ENCODE measurements around the gene TCP11L2.

TCP11L2 gene

DNA sequence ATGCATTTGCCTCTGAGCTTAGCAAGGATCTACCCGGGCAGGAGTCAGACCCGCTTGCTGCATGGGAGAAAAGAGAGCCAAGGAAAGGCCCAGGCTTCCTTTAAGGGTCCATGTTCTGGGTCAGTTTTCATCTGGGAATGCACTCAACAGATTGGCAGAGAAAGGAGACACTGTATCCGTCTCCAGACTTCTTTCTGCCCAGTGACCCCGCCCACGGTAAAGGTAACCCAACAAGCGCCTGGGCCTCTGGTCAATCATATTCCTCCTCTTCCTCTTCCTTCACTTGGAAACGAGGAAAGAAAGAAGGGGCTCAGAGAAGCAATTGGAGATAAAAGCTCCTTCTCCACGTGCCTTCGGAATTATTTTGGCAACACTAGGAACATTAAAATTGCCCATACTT, 27.1 kb upstream of the TCP11L2 start:
- TF ChIP-seq, protein P1, sequence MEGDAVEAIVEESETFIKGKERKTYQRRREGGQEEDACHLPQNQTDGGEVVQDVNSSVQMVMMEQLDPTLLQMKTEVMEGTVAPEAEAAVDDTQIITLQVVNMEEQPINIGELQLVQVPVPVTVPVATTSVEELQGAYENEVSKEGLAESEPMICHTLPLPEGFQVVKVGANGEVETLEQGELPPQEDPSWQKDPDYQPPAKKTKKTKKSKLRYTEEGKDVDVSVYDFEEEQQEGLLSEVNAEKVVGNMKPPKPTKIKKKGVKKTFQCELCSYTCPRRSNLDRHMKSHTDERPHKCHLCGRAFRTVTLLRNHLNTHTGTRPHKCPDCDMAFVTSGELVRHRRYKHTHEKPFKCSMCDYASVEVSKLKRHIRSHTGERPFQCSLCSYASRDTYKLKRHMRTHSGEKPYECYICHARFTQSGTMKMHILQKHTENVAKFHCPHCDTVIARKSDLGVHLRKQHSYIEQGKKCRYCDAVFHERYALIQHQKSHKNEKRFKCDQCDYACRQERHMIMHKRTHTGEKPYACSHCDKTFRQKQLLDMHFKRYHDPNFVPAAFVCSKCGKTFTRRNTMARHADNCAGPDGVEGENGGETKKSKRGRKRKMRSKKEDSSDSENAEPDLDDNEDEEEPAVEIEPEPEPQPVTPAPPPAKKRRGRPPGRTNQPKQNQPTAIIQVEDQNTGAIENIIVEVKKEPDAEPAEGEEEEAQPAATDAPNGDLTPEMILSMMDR (IDR thresholded peaks at IDR 0.05) = no peak

DNA sequence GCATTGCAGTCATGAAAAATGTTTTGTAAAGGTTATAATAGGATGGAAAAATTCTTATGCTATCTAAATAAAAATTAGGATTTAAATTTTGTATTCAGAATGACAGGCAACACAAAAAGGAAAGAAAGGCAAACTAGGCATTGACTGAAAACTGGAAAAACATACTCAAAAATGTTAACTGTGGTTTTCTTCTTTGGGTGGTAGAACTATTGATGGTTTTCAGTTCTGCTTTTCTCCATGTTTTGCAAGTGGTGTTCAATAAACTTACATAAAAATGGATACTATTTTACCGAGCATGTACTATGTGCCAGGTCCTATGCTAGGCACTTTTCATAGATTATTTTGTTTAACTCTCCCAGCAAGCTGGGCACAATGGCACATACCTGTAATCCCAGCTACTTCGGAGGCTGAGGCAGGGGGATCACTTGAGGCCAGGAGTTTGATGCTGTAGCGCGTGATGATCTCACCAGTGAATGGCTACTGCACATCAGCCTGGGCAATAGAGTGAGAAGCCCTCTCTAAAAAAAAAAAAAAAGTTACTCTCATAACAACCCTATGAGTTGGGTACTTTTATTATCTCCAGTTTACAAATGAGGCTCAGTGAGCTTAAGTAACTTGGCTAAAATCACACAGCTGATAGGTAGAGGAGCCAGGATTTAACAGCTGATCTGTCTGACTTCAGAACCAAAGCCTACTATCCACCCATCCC, 26.3 kb upstream of the TCP11L2 start:
- TF ChIP-seq, protein P1 (IDR thresholded peaks at IDR 0.05) = no peak

DNA sequence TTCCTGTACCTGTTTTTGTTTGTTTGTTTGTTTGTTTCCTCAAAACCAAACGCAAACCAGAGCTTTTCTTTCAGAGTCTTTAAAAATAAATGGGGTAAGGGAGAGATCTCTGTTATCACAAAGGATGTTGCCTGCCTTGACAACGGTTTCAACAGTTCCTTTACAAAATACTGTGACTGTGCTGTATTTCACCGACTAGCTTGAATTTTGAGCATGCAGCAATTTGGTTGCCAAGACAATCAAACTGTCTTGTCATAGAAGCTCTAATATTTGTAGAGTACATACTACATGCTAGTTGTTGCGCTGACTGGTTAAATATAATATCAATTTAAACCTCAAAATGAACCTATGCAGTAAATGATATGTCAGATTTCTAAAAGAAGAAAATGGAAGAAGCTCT, 22.4 kb upstream of the TCP11L2 start:
- TF ChIP-seq, protein P1 (IDR thresholded peaks at IDR 0.05) = no peak

DNA sequence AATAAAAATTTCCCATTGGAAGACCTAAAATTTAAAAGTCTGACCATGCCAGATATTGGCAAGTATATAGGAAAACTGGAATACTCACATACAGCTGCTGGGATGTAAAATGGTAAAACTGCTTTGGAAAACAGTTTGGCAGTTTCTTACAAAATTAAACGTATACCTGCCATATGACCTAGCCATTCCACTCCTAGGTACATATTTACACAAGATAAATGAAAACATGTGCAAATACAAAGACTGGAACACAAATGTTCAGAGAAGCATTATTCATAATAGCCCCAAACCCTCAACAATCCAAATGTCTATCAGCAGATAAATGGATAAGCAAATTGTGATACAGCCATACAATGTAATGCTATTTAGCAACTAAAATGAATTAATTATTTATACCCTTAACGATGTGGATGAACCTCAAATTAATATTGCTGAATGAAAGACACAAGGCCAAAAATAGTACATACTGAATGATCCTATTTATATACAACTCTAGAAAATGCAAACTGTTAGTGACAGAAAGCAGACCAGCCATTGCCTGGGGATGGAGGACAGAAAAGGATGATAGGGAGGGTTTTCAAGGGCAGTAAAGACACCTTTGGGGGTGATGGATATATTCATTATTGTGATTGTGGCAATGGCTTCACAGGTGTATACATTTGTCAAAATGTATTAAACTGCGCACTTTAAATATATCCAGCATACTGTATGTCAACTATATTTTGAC, 21.3 kb upstream of the TCP11L2 start:
- TF ChIP-seq, protein P1 (IDR thresholded peaks at IDR 0.05) = no peak

DNA sequence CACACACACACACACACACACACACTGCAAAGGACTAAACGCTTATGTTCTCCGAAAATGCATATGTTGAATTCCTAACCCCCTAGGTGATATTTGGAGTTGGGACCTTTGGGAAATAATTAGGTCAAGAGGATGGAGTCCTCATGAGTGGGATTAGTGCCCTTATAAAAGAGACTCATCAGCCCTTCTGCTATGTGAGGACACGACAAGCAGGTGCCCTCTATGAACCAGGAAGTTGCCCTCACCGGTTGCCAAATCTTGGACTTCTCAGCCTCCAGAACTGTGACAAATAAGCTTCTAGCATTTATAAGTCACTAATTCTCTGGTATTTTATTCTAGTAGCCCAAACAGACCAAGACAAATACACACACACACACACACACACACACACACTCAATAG, 20.7 kb upstream of the TCP11L2 start:
- TF ChIP-seq, protein P1 (IDR thresholded peaks at IDR 0.05) = no peak

DNA sequence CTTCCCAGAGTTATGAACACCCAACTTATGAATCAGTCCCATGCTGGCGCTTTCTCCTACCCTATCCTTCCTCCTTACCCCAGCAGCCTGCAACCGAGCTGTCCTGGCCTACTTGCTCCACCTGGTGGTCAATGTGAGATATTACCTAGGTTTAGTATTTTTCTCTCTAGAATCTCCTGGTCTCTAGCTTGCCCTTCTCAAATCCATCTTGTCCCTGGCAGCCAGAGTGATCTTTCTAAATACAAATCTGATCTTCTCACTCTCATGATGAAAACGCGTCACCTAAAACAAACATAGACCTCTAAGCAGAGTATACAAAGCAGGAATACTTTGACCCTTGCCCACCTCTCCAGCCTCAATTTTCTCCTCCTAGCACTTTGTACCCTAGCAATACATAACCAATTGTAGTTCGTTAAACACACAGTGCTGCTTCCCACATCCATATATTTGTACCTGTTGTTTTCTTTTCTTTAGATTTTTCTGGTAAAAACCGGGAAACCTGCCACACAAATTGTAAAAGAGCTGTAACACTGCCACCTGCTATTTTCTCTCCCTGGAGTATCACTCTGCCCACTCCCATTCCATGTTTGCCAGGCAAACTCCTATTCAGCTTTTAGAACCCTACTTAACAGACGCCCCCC, 20.0 kb upstream of the TCP11L2 start:
- TF ChIP-seq, protein P1 (IDR thresholded peaks at IDR 0.05) = peak; percentile 64

DNA sequence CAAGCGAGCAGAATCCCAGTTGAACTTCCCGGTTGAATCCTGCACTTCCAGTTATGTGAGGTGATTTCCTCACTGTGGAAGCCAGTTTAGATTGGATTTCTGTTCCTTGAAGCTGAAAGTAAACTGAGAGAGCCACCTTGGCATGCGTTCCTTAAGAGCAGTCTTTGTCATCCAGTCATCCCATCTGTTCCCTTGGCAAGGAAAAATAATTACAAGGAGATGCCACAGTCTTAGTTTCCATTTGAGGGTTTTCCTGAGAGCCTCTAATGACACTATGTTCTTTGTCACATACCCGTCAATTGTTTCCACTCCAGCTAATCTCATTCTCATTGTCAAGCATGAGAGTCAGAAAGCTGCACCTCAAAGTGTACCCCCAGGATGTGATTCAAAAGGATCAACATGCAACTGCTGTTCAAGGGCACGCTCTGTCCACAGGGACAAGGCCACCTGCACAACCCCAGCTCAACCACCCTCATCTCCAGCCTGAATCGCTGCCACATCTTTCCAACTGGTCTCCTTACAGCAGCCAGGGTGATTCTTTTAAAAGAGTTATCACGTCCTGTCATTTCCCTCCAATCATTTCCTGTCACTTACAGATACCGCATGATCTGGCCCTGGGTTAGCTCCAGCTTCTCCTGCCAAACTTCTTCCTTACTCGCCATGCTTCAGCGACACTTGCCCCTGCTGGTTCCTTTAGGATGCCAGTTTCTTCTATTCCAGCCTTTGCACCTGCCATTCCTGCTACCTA, 18.0 kb upstream of the TCP11L2 start:
- TF ChIP-seq, protein P1 (IDR thresholded peaks at IDR 0.05) = no peak
